Renal cortical epithelial cell (primary cell): ENCODE data around the gene IL13. TPM values are rescaled to one million over a fixed set of nuclear protein-coding genes. Genes with fewer than 3 reads are reported as not detected.

Source experiments
- DNase-seq: peaks from one replicate; pipeline ENCODE4 v3.0.0-alpha.2; 2011; ENCODE audit warnings: low read depth
- total RNA-seq: library from RNA; depleted of rRNA; stranded (reverse); fragments of >200 nt; gene quantifications from 2 replicates; pipeline ENCODE4 v1.2.3, GENCODE V29; 2014

Gene IL13
- total RNA-seq, 1 donor from 2014 or later: not detected

GRCh38 chr5:132669966-132670882, 12.3 kb downstream of the IL13 start:
- no peak for DNase-seq

DNA sequence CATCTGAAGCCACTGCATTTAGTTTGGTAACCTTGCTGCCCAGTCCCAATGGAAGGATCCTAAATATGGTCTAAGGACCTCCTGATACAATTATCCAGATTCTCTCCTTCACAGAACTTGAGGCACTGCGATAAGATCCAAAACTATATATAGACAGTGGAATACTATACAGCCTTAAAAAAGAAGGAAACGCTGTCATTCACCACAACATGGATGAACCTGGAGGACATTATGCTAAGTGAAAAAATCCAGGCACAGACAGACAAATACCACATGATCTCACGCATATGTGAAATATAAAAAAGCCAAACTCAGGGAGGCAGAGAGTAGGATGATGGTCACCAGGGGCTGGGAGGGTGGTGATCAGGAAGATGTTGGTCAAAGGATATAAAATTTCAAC, 13.0 kb downstream of the IL13 start:
- DNase-seq: no peak

DNA sequence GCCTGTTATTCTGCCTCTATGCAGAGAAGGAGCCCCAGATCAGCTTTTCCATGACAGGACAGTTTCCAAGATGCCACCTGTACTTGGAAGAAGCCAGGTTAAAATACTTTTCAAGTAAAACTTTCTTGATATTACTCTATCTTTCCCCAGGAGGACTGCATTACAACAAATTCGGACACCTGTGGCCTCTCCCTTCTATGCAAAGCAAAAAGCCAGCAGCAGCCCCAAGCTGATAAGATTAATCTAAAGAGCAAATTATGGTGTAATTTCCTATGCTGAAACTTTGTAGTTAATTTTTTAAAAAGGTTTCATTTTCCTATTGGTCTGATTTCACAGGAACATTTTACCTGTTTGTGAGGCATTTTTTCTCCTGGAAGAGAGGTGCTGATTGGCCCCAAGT, 15.5 kb downstream of the IL13 start:
- DNase-seq: no peak

- no peak for DNase-seq
Observed at GRCh38 chr5:132673939-132674630, 16.1 kb downstream of the IL13 start, which contains the start of gene IL4. Gene IL4 (plus strand): TSS chr5:132673989. CDS start chr5:132674051, 62 bp downstream.

- peak; percentile 93 for DNase-seq
Observed at GRCh38 chr5:132674671-132675506, 16.9 kb downstream of the IL13 start.

- DNase-seq: no peak
Observed at GRCh38 chr5:132675936-132676689, 18.1 kb downstream of the IL13 start.

DNA sequence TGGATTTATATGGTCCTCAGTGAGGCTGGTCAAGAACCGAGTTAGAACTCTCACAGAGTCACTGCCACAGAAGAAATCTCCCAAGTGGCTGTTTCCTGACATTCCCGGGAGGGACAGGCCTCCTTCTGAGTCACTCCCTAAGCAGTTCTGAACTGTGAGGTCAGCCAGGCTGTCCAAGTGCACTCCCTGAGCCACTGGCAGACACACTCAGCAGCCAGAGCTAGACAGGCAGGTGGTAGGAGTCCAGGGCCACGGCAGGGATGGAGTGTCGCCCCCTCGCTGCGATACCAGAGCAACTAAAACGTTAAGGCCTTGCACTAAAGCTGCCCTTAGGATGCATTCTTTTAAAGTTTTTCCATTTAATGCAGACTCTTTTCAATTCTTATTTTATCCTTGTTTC, 19.2 kb downstream of the IL13 start:
- peak; percentile 89 for DNase-seq

DNA sequence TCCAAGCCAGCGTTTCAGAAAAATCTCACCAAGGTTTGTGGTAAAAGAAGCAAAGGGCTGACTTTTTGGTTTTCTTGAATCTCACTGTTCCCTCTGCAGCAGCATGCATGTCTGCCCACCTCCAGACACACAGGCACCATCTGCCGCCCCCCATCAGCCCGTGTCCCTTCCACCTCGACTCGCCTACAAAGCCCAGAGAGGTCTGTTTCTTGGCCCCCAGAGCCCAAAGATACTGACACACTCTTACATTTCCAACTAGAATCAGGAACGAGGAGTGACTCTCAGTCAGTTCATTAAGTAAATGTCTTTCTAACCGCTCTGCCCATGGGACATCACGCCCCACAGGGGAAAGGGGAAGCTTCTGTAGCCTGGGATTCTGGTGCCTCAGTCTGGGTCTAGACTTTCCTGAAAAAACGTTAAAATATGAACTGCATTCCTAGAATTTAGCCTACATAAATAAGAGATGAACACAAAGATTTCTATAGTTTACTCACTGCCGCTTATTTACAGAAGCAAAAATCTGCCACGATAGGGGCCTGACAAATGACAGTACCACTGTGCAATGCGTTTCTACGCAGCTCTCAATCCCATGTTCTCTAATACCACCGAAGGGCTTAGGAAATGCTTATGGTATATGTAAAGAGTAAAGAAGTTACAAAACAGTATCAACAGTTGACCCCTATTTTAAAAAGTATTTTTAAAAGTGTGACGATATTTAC, 19.9 kb downstream of the IL13 start:
- DNase-seq: no peak

DNA sequence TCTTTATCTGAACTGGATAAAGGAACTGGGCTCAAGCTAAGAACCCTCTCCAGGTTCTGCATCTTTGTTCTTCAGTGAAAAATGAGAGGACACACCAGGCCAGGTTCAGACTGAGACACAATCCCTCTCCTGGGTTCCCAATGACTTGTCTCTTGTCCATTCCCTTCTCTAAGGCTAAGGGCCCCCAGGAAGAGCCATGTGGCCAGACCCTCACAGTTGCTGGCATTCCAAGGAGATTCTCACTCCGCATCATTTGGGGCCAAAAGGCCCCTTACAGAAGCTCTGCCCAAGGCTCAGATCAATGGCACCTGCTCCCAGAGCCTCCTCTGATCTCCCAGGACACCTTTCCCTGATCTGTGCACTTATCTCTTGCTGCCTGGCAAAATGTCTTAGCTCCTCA, 20.8 kb downstream of the IL13 start:
- DNase-seq: no peak

- no peak for DNase-seq
Observed at GRCh38 chr5:132679166-132679565, 21.2 kb downstream of the IL13 start.

GRCh38 chr5:132679717-132680380, 21.9 kb downstream of the IL13 start:
- DNase-seq: no peak

GRCh38 chr5:132680780-132681475, 23.0 kb downstream of the IL13 start:
- DNase-seq: no peak

GRCh38 chr5:132681476-132681831, 23.5 kb downstream of the IL13 start:
- no peak for DNase-seq

GRCh38 chr5:132681983-132682382, 24.0 kb downstream of the IL13 start:
- DNase-seq: no peak

- DNase-seq: no peak
Observed at GRCh38 chr5:132684491-132684890, 26.5 kb downstream of the IL13 start.

- DNase-seq: no peak
Observed at GRCh38 chr5:132684922-132685720, 27.1 kb downstream of the IL13 start.

DNA sequence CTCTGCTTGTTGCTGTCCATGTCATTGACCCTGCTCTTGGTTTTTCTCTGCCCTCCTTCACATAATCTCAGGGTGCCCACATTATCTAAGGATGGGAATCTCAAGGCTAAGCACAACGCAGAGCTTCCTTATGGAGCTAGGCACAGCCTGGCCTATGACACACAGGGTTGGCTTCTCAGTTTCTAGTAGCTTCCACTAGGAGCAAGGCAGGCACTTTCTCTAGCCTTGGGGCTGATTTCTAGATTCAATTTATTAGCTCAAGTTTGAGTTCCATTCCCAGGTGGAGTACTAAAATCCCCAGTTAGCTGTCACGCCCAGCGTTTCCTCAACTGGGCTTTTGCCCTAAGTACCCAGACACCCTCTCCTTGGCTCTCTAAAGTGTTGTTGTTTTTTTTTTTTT, 28.2 kb downstream of the IL13 start:
- DNase-seq: no peak

- no peak for DNase-seq
Observed at GRCh38 chr5:132687995-132688394, 30.0 kb downstream of the IL13 start.
